ENCODE results near the gene DRC1. TPM values are rescaled to one million over a fixed set of nuclear protein-coding genes. Genes with fewer than 3 reads are reported as not detected.

Gene DRC1
- total RNA-seq, 4 donors from 2014 or later: not detected

GRCh38 chr2:26472821-26473655 is 71.3 kb downstream of the DRC1 start:
- 87 to 89% methylated on average over 28 to 33 of the region's 34 CpGs for WGBS, 2 donors
- intact Hi-C loops (cut with DNase I; ENCODE audit: low total_unique reads): no loop called here

GRCh38 chr2:26473796-26474195 is 72.1 kb downstream of the DRC1 start:
- WGBS, 2 donors: 81 to 93% methylated on average over 6 to 9 of the region's 9 CpGs
- no peak for DNase-seq (ENCODE audit: low spot score in 2 of 2)
- no peak overlapping the region for H3K4me3 ChIP-seq (ENCODE audit: low read depth, poor library complexity, severe bottlenecking)
- intact Hi-C loops (cut with DNase I; ENCODE audit: low total_unique reads): no loop called here
- no peak for TF ChIP-seq POLR2A (IDR thresholded peaks at IDR 0.05)
- no peak for TF ChIP-seq CTCF (IDR thresholded peaks at IDR 0.05)

More at GRCh38 chr2:26472821-26473655, 71.3 kb downstream of the DRC1 start:
- TF ChIP-seq CTCF (IDR thresholded peaks at IDR 0.05): no peak
- TF ChIP-seq POLR2A (IDR thresholded peaks at IDR 0.05): no peak
- H3K4me3 ChIP-seq (ENCODE audit: low read depth, poor library complexity, severe bottlenecking): no peak overlapping the region
- DNase-seq (ENCODE audit: low spot score in 2 of 2): no peak

GRCh38 chr2:26474261-26474785 is 72.6 kb downstream of the DRC1 start:
- no peak for DNase-seq (ENCODE audit: low spot score in 2 of 2)

GRCh38 chr2:26475037-26475436 is 73.3 kb downstream of the DRC1 start:
- no peak for DNase-seq (ENCODE audit: low spot score in 2 of 2)
- H3K4me3 ChIP-seq (ENCODE audit: low read depth, poor library complexity, severe bottlenecking): no peak overlapping the region
- 92 to 96% methylated on average over 5 of the region's 6 CpGs for WGBS, 2 donors
- intact Hi-C loops (cut with DNase I; ENCODE audit: low total_unique reads): no loop called here
- TF ChIP-seq POLR2A (IDR thresholded peaks at IDR 0.05) (no peak), CTCF (IDR thresholded peaks at IDR 0.05) (no peak)

More at GRCh38 chr2:26474261-26474785, 72.6 kb downstream of the DRC1 start:
- WGBS, 2 donors: 94 to 95% methylated on average over 9 to 13 of the region's 14 CpGs
- TF ChIP-seq CTCF (IDR thresholded peaks at IDR 0.05): no peak
- no peak for TF ChIP-seq POLR2A (IDR thresholded peaks at IDR 0.05)
- intact Hi-C loops (cut with DNase I; ENCODE audit: low total_unique reads): no loop called here
- H3K4me3 ChIP-seq (ENCODE audit: low read depth, poor library complexity, severe bottlenecking): no peak overlapping the region

GRCh38 chr2:26475832-26476501 is 74.2 kb downstream of the DRC1 start:
- no peak for TF ChIP-seq POLR2A (IDR thresholded peaks at IDR 0.05)
- no peak for TF ChIP-seq CTCF (IDR thresholded peaks at IDR 0.05)
- DNase-seq (ENCODE audit: low spot score in 2 of 2): no peak
- WGBS, 2 donors: 78 to 86% methylated on average over 12 to 20 of the region's 22 CpGs
- no peak overlapping the region for H3K4me3 ChIP-seq (ENCODE audit: low read depth, poor library complexity, severe bottlenecking)
- intact Hi-C loops (cut with DNase I; ENCODE audit: low total_unique reads): no loop called here

Measured in lower leg skin (tissue), 4 donors.